ENCODE results near the gene RUFY4.

Gene RUFY4

GRCh38 chr2:218051903-218052302 lies 17.1 kb upstream of the RUFY4 start:
- TF ChIP-seq, protein P1, sequence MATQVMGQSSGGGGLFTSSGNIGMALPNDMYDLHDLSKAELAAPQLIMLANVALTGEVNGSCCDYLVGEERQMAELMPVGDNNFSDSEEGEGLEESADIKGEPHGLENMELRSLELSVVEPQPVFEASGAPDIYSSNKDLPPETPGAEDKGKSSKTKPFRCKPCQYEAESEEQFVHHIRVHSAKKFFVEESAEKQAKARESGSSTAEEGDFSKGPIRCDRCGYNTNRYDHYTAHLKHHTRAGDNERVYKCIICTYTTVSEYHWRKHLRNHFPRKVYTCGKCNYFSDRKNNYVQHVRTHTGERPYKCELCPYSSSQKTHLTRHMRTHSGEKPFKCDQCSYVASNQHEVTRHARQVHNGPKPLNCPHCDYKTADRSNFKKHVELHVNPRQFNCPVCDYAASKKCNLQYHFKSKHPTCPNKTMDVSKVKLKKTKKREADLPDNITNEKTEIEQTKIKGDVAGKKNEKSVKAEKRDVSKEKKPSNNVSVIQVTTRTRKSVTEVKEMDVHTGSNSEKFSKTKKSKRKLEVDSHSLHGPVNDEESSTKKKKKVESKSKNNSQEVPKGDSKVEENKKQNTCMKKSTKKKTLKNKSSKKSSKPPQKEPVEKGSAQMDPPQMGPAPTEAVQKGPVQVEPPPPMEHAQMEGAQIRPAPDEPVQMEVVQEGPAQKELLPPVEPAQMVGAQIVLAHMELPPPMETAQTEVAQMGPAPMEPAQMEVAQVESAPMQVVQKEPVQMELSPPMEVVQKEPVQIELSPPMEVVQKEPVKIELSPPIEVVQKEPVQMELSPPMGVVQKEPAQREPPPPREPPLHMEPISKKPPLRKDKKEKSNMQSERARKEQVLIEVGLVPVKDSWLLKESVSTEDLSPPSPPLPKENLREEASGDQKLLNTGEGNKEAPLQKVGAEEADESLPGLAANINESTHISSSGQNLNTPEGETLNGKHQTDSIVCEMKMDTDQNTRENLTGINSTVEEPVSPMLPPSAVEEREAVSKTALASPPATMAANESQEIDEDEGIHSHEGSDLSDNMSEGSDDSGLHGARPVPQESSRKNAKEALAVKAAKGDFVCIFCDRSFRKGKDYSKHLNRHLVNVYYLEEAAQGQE (IDR thresholded peaks at IDR 0.05; ENCODE audit: insufficient read depth in 1 of 2, low read depth in 2 of 2, low read length in 2 of 2) = no peak
- no peak for TF ChIP-seq POLR2AphosphoS5 (IDR thresholded peaks at IDR 0.05; ENCODE audit: low read depth, low read length)
- no peak for TF ChIP-seq FOXP2 (optimal IDR thresholded peaks at IDR 0.05; ENCODE audit: borderline replicate concordance, extremely low read depth, extremely low read length, insufficient read depth)
- TF ChIP-seq SIN3A (IDR thresholded peaks at IDR 0.05; ENCODE audit: borderline replicate concordance, insufficient read depth, low read length) = no peak
- TF ChIP-seq TAF1 (IDR thresholded peaks at IDR 0.05; ENCODE audit: borderline replicate concordance, insufficient read depth, low read length) = no peak

DNA sequence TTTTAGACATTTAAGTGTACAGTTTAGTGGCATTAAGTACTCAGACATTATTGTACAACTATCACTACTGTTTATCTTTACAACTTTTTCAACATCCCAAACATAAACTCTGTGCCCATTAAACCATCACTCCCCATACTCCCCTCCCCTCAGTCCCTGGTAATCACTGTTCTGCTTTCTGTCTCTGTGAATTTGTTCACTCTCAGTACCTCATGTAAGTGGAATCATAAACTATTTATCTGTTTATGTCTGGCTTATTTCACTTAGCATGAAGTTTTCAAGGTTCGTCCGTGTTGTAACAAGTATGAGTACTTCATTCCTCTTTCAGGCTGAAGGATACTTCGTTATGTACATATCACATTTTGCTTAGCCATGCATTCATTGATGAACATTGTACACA lies 9.8 kb upstream of the RUFY4 start:
- no peak for TF ChIP-seq TAF1 (IDR thresholded peaks at IDR 0.05; ENCODE audit: borderline replicate concordance, insufficient read depth, low read length)
- no peak for TF ChIP-seq POLR2AphosphoS5 (IDR thresholded peaks at IDR 0.05; ENCODE audit: low read depth, low read length)
- no peak for TF ChIP-seq SIN3A (IDR thresholded peaks at IDR 0.05; ENCODE audit: borderline replicate concordance, insufficient read depth, low read length)
- TF ChIP-seq, protein P1 (IDR thresholded peaks at IDR 0.05; ENCODE audit: insufficient read depth in 1 of 2, low read depth in 2 of 2, low read length in 2 of 2) = no peak
- no peak for TF ChIP-seq FOXP2 (optimal IDR thresholded peaks at IDR 0.05; ENCODE audit: borderline replicate concordance, extremely low read depth, extremely low read length, insufficient read depth)

DNA sequence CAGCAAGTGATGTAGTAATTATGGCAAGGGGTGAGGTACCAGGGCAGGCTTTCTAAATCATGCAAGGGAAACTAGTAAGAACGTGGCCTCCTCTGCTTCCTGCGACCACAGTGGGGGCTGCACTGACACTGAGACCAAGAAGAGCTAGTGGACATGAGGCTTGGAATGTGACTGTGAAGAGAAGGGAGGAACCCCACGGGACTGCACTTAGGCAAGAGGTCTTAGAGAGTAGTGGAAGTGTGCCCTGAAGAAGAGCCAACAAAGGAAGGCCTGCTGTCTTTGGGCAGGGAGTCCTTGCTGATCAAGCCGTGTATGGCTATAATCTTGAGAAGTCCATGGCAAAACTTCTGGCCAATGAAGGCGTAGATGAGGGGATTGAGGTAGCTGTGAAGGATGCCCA lies 8.9 kb upstream of the RUFY4 start:
- TF ChIP-seq, protein P1 (IDR thresholded peaks at IDR 0.05; ENCODE audit: insufficient read depth in 1 of 2, low read depth in 2 of 2, low read length in 2 of 2) = no peak
- no peak for TF ChIP-seq SIN3A (IDR thresholded peaks at IDR 0.05; ENCODE audit: borderline replicate concordance, insufficient read depth, low read length)

DNA sequence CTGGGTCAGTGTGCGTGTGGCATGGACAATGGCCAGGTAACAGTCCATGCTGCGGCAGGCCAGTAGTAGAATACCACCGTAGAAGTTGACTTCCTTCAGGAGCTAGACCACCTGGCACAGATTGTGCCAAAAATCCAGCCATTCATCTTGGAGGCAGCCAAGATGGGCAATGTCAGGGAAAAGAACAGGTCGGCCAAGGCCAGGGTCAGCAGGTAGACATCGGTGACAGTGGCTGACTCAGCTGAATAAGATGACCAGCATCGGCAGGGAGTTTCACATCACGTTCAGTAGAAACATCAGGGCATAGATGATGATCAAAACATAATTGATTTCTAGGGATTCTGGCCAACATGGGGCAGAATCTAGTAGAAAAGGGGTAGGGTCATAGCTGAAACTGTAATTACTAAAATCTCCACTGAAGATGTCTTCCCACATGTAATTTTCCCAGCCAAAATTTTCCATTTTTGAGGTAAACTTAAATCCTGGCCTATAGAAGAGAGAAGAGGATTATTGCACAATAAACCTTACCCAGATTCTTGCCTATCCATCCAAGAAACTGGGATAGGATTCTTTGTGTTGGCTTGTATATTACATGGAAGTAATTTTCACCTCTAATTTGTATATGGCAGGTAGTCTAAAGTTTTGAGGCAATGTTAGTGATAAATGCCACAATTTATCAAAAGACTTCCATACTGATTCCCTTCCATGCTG lies 7.9 kb upstream of the RUFY4 start:
- no peak for TF ChIP-seq POLR2AphosphoS5 (IDR thresholded peaks at IDR 0.05; ENCODE audit: low read depth, low read length)
- TF ChIP-seq TAF1 (IDR thresholded peaks at IDR 0.05; ENCODE audit: borderline replicate concordance, insufficient read depth, low read length) = no peak

DNA sequence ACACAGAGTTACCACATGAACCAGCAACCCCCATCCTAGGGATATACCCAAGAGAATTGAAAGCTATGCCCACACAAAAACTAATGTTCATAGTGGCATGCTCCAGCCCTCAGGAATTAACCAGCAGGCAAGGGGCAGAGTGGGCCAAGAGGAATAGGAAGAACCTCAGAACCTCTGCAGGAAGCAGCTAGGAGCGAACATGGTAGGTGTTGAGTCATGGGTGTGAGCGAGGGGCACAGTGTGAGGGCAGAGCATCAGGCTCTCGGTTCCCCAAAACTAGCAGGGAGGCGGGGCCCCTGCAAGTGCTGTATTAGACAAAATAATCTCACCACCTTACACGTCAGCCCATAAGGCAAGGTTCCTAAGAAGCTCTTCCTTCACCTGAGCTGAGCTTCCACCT lies 5.6 kb upstream of the RUFY4 start:
- TF ChIP-seq, protein P1 (IDR thresholded peaks at IDR 0.05; ENCODE audit: insufficient read depth in 1 of 2, low read depth in 2 of 2, low read length in 2 of 2) = no peak
- TF ChIP-seq SIN3A (IDR thresholded peaks at IDR 0.05; ENCODE audit: borderline replicate concordance, insufficient read depth, low read length) (no peak), TAF1 (IDR thresholded peaks at IDR 0.05; ENCODE audit: borderline replicate concordance, insufficient read depth, low read length) (no peak), FOXP2 (optimal IDR thresholded peaks at IDR 0.05; ENCODE audit: borderline replicate concordance, extremely low read depth, extremely low read length, insufficient read depth) (no peak), POLR2AphosphoS5 (IDR thresholded peaks at IDR 0.05; ENCODE audit: low read depth, low read length) (no peak)
